ENCODE results near the gene GRPEL1. TPM values are rescaled to one million over a fixed set of nuclear protein-coding genes. Genes with fewer than 3 reads are reported as not detected.

GRPEL1 gene
- total RNA-seq, 1 experiment from 2014 or later, result 40.7 TPM

- H3K9ac ChIP-seq (ENCODE audit: extremely low read depth, insufficient read length, low read length), result no peak overlapping the region
- no peaks in the 10 kb centered on the region for H3K23me2 ChIP-seq (ENCODE audit: insufficient read length, low read depth, low read length, poor library complexity, severe bottlenecking)
- Mint-ChIP-seq H3K9me3 (no peaks in the 10 kb centered on the region; a peak in 1 of 5 replicates), H3K36me3 (ENCODE audit: insufficient read depth in 1 of 3, low read depth in 3 of 3) (peaks cover 27 to 68% (median 67%) of the 10 kb centered on the region in 3 experiments), H3K27ac (peak overlapping the region in 2 of 3 experiments; percentile 44 to 66; a peak in 3 of 7 replicates), H3K27me3 (ENCODE audit: low read depth) (no peaks in the 10 kb centered on the region), H3K4me1 (peaks cover 0 to 13% of the 10 kb centered on the region in 2 experiments; a peak in 2 of 4 replicates), H3K4me3 (no peak overlapping the region)
- H4K8ac ChIP-seq (replicated peaks; ENCODE audit: insufficient read length, low read depth, low read length), result no peak overlapping the region
- no peaks in the 10 kb centered on the region for H4K20me1 ChIP-seq (ENCODE audit: control insufficient read depth, insufficient read depth, insufficient read length)
- H4K91ac ChIP-seq (ENCODE audit: insufficient read length, low read depth, low read length), result no peak overlapping the region
- no peak overlapping the region for H3K4ac ChIP-seq (ENCODE audit: low read depth, low read length)
- no peak overlapping the region for H3K56ac ChIP-seq (ENCODE audit: insufficient read length, low read depth, low read length)
- no peak for DNase-seq
- H2BK5ac ChIP-seq (ENCODE audit: insufficient read length, low read length), result no peak overlapping the region
- H3K18ac ChIP-seq (ENCODE audit: insufficient read length, low read depth, low read length), result no peak overlapping the region
- H3K4me2 ChIP-seq (ENCODE audit: insufficient read depth, insufficient read length, low read length), result no peak overlapping the region
- no peak overlapping the region for H2BK15ac ChIP-seq (ENCODE audit: low read depth, low read length)
- no peak overlapping the region for H3T11ph ChIP-seq (ENCODE audit: low read length)
- H3K14ac ChIP-seq (ENCODE audit: insufficient read depth, low read length), result no peak overlapping the region
- no peak overlapping the region for H2BK20ac ChIP-seq (ENCODE audit: low read depth, low read length, poor library complexity, severe bottlenecking)
- no peak overlapping the region for H2AFZ ChIP-seq (ENCODE audit: low read length)
- no peak overlapping the region for H3K23ac ChIP-seq (ENCODE audit: insufficient read length, low read depth, low read length)
- TF ChIP-seq, protein P1, sequence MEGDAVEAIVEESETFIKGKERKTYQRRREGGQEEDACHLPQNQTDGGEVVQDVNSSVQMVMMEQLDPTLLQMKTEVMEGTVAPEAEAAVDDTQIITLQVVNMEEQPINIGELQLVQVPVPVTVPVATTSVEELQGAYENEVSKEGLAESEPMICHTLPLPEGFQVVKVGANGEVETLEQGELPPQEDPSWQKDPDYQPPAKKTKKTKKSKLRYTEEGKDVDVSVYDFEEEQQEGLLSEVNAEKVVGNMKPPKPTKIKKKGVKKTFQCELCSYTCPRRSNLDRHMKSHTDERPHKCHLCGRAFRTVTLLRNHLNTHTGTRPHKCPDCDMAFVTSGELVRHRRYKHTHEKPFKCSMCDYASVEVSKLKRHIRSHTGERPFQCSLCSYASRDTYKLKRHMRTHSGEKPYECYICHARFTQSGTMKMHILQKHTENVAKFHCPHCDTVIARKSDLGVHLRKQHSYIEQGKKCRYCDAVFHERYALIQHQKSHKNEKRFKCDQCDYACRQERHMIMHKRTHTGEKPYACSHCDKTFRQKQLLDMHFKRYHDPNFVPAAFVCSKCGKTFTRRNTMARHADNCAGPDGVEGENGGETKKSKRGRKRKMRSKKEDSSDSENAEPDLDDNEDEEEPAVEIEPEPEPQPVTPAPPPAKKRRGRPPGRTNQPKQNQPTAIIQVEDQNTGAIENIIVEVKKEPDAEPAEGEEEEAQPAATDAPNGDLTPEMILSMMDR (conservative IDR thresholded peaks at IDR 0.05), result no peak
- H3K79me1 ChIP-seq (ENCODE audit: insufficient read depth, low read depth, low read length, poor library complexity, severe bottlenecking), result no peaks in the 10 kb centered on the region
- no CpG with 5 or more reads among the region's 9 CpGs for WGBS (ENCODE audit: extremely low coverage, insufficient read length, low lambda C conversion rate)
- no peaks in the 10 kb centered on the region for H3K27me3 ChIP-seq (ENCODE audit: insufficient read depth, low read length)
- no peaks in the 10 kb centered on the region for H3K9me3 ChIP-seq (ENCODE audit: control insufficient read depth, low read depth, low read length)
- no peaks in the 10 kb centered on the region for H3K79me2 ChIP-seq (ENCODE audit: insufficient read depth, low read length)
- H2BK12ac ChIP-seq (ENCODE audit: insufficient read length, low read depth, low read length), result no peak overlapping the region
- H4K5ac ChIP-seq (ENCODE audit: insufficient read length, low read depth, low read length), result no peak overlapping the region
- no peaks in the 10 kb centered on the region; the same call in 1 of the 2 replicates for H3K4me1 ChIP-seq (ENCODE audit: insufficient read depth, low read length)
- H3K27ac ChIP-seq (ENCODE audit: insufficient read length, low read depth, low read length), result no peak overlapping the region
- no peak overlapping the region for H2AK5ac ChIP-seq (ENCODE audit: insufficient read length, low read length)
- H2BK120ac ChIP-seq (ENCODE audit: low read depth, low read length, poor library complexity, severe bottlenecking), result no peak overlapping the region
These were observed 41.8 kb downstream of the GRPEL1 start for GRCh38 chr4:7026107-7026506.

Measured in H9 (cell line).